Activated CD8-positive, alpha-beta memory T cell treated with anti-CD3 and anti-CD28 coated beads for 24 hours (primary cell): Measurements from ENCODE around the gene SPOCD1.
A peak's percentile ranks its signal among the peaks of the same experiment; 100 is the strongest.
"Not testable (repeated sequence)": the region's sequence is repeated elsewhere in the genome, so short reads cannot be mapped to it uniquely, and the experiment has no call there.

Experiments
- DNase-seq: peaks from one replicate; pipeline ENCODE4 v3.0.0-alpha.2; 2020

The SPOCD1 gene

GRCh38 chr1:31828926-31829690 is 13.3 kb upstream of the SPOCD1 start:
- peak; percentile 52 for DNase-seq

DNA sequence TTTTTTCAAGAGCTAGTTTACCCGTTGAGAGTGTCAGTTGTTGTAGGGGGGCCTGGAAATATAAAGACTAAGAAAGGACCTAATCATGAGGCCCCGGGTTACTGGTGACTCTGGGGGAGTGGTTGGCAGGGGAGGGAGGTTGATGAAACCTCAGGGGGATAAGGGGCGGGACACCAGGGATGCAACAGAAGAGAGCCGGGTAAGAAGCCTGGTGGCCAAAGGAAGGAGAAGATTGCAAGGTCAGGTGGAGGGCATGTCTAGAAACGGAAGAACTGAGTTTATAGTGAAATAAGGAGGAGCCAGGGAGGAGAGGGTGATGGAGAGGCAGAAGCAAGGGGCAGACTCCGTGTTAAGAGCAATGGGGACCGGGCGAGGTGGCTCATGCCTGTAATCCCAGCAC is 12.5 kb upstream of the SPOCD1 start:
- peak; percentile 55 for DNase-seq

- peak; percentile 21 for DNase-seq
Measured at GRCh38 chr1:31823780-31824179, 8.0 kb upstream of the SPOCD1 start.

GRCh38 chr1:31822766-31823165 is 6.9 kb upstream of the SPOCD1 start:
- peak; percentile 24 for DNase-seq

DNA sequence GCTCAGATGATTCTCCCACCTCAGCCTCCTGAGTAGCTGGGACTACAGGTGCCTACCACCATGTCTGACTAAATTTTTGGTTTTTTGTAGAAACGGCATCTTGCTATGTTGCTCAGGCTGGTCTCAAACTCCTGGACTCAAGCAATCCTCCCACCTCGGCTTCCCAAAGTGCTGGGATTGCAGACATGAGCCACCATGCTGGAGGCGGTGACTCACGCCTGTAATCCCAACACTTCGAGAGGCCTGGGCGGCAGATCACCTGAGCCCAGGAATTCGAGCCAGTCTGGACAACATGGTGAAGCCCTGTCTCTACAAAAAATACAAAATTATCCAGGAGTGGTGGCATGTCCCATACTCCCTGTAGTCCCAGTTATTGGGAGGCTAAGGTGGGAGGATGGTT is 4.4 kb upstream of the SPOCD1 start:
- peak; percentile 33 for DNase-seq

DNA sequence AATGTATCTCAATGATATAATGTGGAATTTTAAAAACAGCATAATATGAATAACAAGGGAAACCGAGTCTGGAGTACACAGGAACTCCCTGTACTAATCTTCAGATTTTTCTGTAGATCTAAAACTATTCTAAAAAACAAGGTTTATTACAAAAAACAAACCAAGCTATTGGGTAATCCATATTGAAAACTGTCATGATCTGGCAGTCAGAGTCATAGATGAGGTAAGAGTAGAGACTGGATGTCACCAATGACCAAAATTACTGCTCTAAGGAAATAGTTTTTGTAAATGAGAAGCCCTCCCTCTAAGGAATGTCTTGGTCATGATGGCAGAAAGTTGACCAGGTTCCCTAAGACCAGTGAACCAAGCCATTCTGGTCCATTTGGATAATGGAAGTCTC is 2.4 kb upstream of the SPOCD1 start:
- peak; percentile 5 for DNase-seq

GRCh38 chr1:31816947-31817346 is 1.1 kb upstream of the SPOCD1 start:
- DNase-seq = peak; percentile 44

- not testable (repeated sequence) for DNase-seq
Measured at GRCh38 chr1:31816501-31816900, 679 bp upstream of the SPOCD1 start.

- DNase-seq = no peak
Measured at GRCh38 chr1:31815307-31815645, 546 bp downstream of the SPOCD1 start.

GRCh38 chr1:31814631-31815306 is 1.1 kb downstream of the SPOCD1 start:
- peak; percentile 51 for DNase-seq

DNA sequence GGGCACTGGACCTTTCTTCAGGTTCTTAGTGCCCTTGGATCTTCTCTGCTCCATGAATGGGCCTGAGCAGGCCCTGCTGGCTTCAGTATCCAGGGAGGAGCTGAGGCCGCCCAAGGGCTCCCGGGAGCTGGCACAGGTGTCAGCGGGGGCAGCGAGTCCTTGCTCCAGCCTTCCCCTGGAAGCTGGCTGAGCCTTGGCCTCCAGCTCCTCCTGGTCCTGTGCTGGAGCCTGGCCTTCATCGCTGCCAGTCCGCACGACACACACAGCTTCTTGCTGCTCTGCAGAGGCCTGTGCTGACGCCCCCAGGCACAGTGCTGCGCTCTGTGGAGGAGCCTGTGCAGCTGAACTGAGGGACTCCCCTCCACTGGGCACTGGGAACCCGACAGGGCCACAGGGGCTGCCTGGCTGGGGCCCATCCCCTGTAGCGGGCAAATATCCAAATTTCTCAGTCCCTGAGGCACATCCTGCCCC is 1.7 kb downstream of the SPOCD1 start:
- DNase-seq = peak; percentile 53

GRCh38 chr1:31812158-31812829 is 3.5 kb downstream of the SPOCD1 start:
- peak; percentile 26 for DNase-seq

DNA sequence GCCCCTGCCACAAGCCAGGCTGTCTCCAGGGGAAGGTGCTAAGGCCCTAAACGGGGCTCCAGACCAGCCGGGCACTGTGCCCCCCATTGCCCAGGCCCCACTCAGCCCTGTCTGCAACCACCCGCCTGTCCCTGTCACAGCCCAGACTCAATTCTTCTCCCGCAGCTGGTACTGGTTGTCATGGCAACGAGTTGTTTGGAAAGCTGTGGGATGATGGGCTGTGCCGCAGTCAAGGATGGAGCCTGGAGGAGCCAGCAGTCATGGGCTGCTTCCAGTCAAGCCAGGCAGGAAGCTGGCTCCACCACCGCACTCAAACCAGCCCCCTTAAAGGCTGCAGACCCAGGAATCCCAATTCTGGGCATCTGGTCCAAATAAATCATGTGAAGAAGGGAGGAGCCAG is 4.2 kb downstream of the SPOCD1 start:
- peak; percentile 44 for DNase-seq

- DNase-seq = no peak
Measured at GRCh38 chr1:31809698-31810097, 6.1 kb downstream of the SPOCD1 start.

DNA sequence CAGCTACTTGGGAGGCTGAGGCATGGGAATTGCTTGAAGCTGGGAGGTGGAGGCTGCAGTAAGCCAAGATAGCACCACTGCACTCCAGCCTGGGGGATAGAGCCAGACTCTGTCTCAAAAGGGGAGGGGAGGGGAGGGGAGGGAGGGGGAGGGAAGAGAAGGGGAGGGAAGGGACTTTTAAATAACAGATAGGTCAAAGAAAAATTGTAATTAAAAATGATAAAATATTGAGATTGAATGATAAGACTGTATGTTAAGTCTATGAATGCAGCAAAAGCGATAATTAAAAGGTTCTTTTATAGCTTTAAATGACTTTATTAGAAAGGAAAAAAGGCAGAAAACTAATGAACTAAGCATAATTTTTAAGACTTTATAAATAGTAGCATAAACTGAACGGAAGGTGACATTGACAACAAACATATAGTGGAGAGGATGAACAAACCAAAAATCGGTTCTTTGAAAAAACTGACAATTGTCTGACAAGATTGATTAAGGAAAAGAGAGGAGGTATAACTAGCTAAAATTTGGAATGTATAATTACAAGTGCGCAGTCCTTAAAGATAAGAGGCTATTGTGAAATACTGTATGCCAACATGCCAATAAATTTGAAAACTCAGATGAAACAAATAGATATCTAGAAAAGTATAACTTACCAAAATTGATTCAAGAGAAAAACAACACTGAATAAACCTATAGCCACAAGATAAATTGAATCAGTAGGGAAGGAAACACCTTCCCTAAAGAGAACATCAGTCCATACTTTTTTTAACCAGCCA is 8.4 kb downstream of the SPOCD1 start:
- DNase-seq = no peak

GRCh38 chr1:31805318-31805717 is 10.5 kb downstream of the SPOCD1 start:
- DNase-seq = no peak

DNA sequence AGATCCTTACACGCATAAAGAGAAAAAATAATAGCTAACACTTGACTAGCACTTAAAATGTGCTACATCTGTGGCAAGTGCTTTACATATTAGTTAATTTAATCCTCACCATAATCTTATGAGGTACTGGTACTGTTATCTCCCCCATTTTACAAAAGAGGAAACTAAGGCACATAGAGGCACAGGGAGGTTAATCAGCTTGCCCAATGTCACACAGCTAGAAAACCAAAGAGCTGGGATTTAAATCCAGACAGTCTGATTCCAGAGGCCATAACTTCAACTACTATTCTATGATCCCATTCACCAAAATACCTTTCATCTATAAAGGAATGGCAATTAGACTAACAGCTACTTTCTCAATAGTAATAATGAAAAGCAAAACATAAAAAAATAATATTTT is 11.7 kb downstream of the SPOCD1 start:
- DNase-seq = no peak

GRCh38 chr1:31803610-31804009 is 12.2 kb downstream of the SPOCD1 start:
- DNase-seq = no peak

GRCh38 chr1:31802190-31803150 is 13.4 kb downstream of the SPOCD1 start:
- no peak for DNase-seq

- DNase-seq = no peak
Measured at GRCh38 chr1:31801458-31801857, 14.4 kb downstream of the SPOCD1 start.

- no peak for DNase-seq
Measured at GRCh38 chr1:31800674-31800967, 15.2 kb downstream of the SPOCD1 start.
